IPS DF 4.7 (cell line): ENCODE measurements around the gene P3H2.
"Not testable (repeated sequence)": the region's sequence is repeated elsewhere in the genome, so short reads cannot be mapped to it uniquely, and the experiment has no call there.

Source experiments
- DNase-seq: peaks from one replicate; pipeline ENCODE4 v3.0.0-alpha.2; 2013; ENCODE audit warnings: low spot score; ENCODE audit errors: extremely low read depth

Gene P3H2

DNA sequence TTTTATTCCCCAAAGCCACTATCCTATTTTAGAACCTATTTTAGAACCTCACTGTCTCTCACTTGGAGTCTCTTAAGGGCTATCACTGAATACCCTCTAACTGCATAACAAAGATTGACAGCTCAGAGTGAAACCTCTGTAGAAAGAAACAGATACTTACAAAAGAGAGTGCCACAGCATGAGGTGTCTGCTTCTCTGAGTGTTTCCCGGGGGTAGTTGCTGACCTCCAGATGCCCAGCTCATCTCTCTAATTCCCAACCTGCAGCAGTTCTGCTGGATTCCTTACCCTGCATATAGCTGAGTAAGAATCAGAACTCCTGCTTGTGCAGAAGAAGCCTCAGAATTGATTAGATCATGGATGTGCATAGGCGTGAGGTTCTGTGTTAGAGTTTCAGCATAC lies 34.5 kb downstream of the P3H2 start:
- peak; percentile 28 for DNase-seq

DNA sequence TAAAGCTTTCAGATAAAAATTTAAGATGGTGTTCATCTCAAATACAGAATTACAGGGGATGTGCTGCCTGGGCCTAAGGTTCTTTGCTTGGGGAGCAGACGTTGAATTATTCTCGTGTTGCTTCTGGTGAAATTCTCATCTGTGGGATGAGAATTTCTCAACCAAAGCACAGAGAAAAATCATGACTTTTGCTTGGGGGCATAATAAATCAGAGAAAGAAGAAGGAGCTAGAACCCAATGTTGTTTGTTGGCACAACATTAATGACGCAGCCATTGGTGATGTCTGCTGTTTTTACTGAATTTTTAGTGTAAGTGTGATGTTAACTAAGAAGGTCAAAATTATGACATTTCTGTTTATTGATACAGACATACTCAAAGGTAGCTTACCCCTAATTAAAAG lies 35.7 kb downstream of the P3H2 start:
- no peak for DNase-seq

DNA sequence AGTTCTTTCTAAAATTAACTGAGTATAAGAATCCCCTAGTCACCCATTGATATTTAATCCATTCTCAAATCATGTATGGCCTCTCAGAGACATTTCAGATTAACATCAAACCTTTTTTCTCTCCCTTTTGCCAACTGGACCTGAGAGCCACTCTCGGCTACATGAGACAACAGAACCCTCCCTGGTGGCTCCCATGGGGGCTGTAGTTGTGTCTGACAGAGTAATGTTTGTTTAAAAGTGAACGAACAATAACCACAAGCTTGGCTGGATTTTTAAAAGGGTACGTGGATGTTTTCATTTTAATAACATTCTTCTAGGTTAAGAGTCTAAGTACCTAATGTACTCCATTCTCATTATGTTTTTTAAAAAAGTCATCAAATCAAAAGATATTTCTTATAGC lies 37.1 kb downstream of the P3H2 start:
- no peak for DNase-seq

GRCh38 chr3:190081389-190081788 lies 39.3 kb downstream of the P3H2 start:
- DNase-seq: no peak

DNA sequence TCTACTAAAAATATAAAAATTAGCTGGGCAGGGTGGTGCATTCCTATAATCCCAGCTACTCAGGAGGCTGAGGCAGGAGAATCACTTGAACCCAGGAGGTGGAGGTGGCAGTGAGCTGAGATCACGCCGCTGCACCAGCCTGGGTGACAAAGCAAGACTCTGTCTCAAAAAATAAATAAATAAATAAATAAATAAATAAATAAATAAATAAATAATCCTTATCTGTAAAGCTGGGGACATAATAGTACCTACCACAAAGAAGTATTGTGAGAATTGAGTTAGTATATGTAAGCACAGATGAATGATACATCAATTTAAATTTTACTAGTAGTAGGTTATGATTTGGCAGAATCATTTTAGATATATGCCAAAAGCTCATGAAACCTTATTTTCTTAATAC lies 41.5 kb downstream of the P3H2 start:
- DNase-seq: not testable (repeated sequence)

GRCh38 chr3:190077395-190078045 lies 43.2 kb downstream of the P3H2 start:
- no peak for DNase-seq

DNA sequence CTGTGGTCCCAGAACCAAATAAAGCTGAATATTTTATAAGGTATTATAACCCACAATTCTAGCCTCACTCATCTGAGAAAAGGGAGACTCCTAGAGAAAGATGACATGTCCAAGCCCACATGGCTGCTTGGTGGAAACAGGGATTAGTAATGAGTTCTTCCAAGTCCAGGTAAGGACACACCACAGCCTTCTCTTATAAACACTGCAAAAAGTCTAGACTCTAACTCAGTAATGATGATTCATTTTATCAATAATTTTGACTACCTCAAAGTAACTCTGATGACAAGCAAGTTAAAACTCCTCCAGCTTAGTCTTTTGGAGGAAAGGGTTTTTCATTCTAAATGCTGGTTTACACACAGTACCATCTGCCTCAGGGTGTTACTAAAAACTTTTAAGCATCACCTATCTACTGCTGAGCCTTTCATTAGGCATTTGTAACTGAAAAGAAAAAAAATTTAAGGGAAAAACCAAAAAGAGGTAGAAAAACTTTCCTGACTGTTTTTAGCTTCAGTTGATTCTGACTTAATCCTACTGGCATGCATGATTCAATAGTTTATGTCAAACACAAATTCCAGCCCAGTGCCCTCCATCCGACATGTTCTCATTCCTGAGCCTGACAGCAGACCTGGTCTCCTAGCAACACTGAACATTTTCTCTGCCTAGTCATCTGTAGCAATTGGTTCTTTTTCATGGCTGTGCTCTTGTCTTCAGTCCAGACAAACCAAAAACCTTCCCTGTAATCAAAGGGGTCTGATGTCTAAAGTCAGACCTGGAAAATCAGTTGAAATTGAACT lies 43.9 kb downstream of the P3H2 start:
- DNase-seq: no peak

DNA sequence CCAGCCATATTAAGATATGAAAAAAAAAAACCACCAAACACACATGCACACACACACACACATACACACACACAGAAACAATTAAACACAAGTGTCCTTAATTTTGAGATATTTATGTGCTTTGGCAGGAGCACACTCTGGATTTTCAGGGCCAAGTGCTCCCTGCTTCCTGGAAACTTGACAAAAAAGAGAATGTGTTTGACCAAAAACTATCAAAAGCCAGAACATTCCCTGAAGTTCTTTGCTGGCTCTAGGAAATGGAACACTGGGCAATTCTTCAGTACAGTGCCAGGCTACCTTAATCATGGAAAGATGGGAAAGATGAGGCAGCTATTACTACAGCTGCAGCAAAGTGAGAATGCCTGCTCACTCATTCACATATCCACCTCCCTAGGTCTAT lies 44.6 kb downstream of the P3H2 start:
- no peak for DNase-seq

DNA sequence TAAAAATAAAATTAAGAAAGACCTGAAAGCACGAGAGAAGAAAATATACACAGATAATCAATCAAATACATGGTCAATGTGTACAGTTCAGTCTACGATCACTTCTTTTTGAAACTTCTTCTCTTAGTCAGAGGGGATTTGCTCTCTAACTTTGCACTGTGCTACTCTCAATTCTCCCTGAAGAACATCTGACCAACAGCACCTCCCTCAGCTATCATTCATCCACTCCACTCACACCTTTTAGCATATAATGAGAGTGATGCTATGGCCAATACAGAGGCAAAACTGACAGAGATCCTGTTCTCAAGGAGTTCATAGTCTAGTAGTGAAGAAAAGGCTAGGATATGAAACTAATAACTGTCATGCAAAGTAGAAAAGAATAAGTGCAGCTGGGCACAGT lies 45.9 kb downstream of the P3H2 start:
- DNase-seq: no peak

- DNase-seq: no peak
These were observed 47.3 kb downstream of the P3H2 start for GRCh38 chr3:190073264-190074008.

- no peak for DNase-seq
These were observed 47.8 kb downstream of the P3H2 start for GRCh38 chr3:190072856-190073255.

DNA sequence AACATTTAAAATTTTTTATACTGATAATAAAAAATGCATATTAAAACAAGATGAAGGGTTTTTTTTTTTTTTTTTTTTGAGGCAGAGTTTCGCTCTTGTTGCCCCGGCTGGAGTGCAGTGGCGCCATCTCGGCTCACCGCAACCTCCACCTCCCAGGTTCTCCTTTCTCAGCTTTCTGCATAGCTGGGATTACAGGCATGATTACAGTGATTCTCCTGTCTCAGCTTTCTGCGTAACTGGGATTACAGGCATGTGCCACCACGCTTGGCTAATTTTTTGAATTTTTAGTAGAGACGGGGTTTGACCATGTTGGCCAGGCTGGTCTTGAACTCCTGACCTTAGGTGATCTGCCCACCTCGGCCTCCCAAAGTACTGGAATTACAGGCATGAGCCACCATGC lies 48.8 kb downstream of the P3H2 start:
- not testable (repeated sequence) for DNase-seq

- no peak for DNase-seq
These were observed 49.9 kb downstream of the P3H2 start for GRCh38 chr3:190070622-190071347.

- DNase-seq: no peak
These were observed 55.5 kb downstream of the P3H2 start for GRCh38 chr3:190065204-190065603.

- DNase-seq: no peak
These were observed 56.0 kb downstream of the P3H2 start for GRCh38 chr3:190064659-190065058.

DNA sequence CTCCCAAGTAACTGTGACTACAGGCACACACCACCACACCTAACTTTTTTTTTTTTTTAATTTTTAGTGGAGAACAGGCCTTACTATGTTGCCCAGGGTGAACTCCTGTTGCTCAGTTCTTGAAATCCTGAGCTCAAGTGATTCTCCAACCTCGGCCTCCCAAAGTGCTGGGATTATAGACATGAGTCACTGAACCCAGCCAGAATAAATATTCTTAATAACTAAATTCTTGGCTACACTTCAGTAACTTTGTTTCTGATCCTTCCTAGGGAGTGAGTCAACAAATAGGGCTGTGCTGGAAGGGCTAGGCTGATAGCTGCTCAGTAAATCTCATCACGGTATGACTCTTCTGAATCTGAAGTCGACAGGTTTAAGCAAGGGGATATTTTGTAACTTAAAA lies 56.6 kb downstream of the P3H2 start:
- no peak for DNase-seq

DNA sequence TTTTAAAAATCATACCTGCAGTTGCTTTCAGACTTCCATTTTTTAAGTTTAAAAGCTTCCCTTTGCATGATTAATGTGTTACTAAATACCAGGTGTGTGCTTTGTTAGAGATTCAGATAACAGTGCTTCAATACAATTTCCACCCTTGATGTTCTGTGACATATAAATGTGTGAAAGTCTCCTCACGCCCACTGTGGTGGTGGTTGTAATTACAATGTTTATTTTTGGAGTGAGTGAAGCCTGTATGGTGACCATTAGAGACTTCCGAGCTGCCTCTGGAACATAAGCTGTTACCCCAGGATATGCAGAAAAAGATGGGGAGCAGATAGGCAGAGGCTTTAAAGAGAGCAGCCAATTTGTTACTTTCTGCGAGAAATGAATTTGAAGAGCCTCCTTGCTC lies 57.2 kb downstream of the P3H2 start:
- no peak for DNase-seq

DNA sequence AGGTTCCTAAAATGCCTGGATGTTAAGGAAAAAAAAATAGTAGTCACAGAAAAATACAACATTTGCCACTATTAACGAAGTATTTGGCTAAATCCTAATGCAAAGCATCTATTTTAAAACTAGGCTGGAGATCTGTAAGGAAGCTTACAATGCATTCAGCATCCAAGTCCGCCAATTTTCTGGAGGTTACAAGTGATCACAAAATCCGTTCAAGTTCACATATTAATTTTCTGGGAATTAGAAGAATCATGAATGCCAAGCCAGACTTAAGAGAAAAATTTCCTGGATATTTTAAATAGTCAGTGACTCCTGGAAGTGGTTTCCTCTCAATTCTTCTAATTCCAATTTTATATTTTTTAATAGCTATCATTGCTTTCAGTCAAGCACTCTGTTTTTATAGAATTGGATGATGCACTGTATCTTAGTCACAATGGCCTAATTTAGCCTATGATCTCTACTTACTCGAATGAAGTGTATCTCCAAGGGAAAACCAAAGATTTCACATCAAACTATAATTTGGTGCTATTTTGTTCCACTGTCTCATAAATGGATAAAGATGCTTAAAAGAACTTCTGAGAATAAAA lies 60.4 kb downstream of the P3H2 start:
- DNase-seq: no peak

DNA sequence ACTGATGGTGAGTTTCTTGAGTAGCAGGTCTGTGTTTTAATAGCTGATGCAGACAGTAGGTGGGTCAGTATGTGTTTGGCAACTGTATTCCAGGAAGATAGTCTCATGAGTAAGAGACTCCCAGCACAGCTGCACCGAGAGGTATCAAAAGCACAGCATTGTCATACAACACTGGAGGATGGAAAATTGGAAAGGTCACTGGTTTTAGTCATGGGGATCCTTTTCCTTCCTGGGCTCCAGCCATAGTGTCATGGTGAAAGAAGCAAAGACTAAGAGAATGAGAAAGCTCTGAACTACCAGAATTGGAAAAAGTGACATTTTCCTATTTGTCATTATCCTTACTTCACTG lies 61.5 kb downstream of the P3H2 start:
- DNase-seq: no peak

DNA sequence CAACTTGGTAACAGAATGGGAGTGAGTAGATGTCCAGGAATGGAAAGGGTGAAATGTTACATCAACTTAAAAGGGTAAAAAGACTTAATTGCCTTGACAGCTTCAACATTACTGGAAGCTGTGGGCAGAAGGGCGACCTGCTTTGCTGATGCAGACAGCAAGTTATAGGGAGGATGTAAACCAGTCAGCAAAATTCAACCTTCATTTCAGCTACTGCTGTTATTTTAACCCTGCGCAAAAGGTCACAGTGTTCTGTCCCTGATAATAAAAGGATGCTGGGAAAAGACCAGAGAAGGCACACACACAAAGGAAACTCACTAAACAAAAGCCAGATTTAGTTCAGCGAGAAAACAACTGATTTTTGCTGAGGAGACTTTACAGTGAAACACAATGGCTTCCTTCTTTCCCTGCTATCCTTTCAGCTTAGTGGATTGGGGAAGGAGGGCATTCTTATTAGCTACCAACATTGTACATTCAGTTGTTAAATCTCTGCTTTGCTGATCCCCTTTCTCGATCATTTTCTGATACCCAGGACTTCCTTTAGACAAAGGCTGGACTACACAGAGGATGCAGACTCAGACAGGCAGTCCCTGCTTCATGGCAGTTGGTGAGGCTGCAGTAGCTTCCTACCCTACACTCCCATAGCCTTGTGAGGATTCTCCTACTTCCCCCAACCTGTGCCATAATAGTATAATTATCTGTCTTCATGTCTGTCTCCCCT lies 62.0 kb downstream of the P3H2 start:
- no peak for DNase-seq

GRCh38 chr3:190056742-190057141 lies 64.0 kb downstream of the P3H2 start:
- DNase-seq: no peak
